Stimulated activated naive B cell treated with anti-CD40 and anti-IgM and Interleukin-4, amounts not matched to agents 10 μg/mL and 1 μg/mL and 100 μg/mL, for 72 hours (primary cell): ENCODE results near the gene CD99L2.
A peak's percentile ranks its signal among the peaks of the same experiment; 100 is the strongest.
"Not testable (repeated sequence)": the region's sequence is repeated elsewhere in the genome, so short reads cannot be mapped to it uniquely, and the experiment has no call there.

Source experiments
- ATAC-seq, 2 donors: fragments of 150-1000 bp; cut with Tn5 transposase; replicated peaks; 2 replicates each; pipeline ENCODE4 v1.10.0; 2021; ENCODE audit warnings: moderate library complexity in 1 of 2
- DNase-seq: peaks from one replicate; pipeline ENCODE4 v3.0.0; 2021
- H3K27ac Mint-ChIP-seq: one replicate; pipeline ENCODE4 v1.8.0; 2022; ENCODE audit warnings: mild to moderate bottlenecking, mixed read lengths
- H3K27me3 Mint-ChIP-seq, 2 donors: one replicate each; pipeline ENCODE4 v1.8.0; 2022; ENCODE audit warnings: mixed read lengths in 2 of 2
- H3K36me3 Mint-ChIP-seq, 2 donors: one replicate each; pipeline ENCODE4 v1.8.0; 2022; ENCODE audit warnings: mixed read lengths in 2 of 2, mild to moderate bottlenecking in 1 of 2
- H3K4me1 Mint-ChIP-seq, 2 donors: one replicate each; pipeline ENCODE4 v1.8.0; 2022; ENCODE audit warnings: mixed read lengths in 2 of 2, mild to moderate bottlenecking in 1 of 2
- H3K4me3 Mint-ChIP-seq, 2 donors: one replicate each; pipeline ENCODE4 v1.8.0; 2022; ENCODE audit warnings: mild to moderate bottlenecking in 2 of 2, mixed read lengths in 2 of 2, moderate library complexity in 1 of 2
- H3K9me3 Mint-ChIP-seq, 2 donors: one replicate each; pipeline ENCODE4 v1.8.0; 2022; ENCODE audit warnings: mixed read lengths in 2 of 2, mild to moderate bottlenecking in 1 of 2

Gene CD99L2

DNA sequence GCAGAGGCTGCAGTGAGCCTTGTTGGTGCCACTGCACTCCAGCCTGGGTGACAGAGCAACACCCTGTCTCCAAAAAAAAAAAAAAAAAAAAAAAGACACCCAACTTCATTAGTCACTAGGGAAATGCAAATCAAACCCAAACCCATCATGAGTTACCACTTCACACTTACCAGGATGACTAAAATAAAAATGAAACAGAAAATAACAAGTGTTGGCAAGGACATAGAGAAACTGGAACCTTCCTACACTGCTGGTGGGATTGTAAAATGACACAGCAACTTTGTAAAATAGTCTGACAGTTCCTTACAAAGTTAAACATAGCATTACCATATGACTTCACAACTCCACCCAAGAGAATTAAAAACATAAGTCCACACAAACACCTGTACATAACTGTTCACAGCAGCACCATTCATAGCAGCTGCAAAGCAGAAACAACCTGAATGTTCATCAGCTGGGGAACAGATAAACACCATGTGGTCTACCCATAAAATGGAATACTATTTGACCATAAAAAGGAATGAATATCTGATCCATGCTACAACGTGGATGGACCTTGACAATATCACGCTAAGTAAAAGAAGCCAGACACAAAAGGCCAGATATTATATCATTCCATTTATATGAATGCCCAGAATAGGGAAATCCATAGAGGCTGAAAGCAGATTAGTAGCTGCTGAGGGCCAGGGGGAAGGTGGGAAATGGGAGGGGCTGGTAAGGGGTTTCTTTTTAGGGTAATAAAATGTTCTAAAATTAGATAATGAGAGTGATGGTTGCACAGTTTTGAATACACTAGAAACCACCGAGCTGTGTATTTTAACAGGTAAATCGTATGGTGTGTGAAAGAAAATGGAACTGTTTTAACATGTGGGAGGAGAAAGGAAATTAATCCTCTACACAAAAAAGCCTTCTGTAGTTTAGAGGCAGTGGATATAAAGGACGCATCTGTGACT, 18.3 kb downstream of the CD99L2 start:
- peak; percentile 70 to 76 for ATAC-seq
- peaks cover 10 to 15% of the 10 kb centered on the region in 2 donors for H3K36me3 Mint-ChIP-seq
- peaks cover 10 to 34% of the 10 kb centered on the region in 2 donors for H3K4me1 Mint-ChIP-seq
- H3K4me3 Mint-ChIP-seq: no peak overlapping the region
- H3K27me3 Mint-ChIP-seq: no peaks in the 10 kb centered on the region
- no peak overlapping the region for H3K27ac Mint-ChIP-seq
- peaks cover 3 to 8% of the 10 kb centered on the region in 2 donors for H3K9me3 Mint-ChIP-seq
- DNase-seq: no peak

DNA sequence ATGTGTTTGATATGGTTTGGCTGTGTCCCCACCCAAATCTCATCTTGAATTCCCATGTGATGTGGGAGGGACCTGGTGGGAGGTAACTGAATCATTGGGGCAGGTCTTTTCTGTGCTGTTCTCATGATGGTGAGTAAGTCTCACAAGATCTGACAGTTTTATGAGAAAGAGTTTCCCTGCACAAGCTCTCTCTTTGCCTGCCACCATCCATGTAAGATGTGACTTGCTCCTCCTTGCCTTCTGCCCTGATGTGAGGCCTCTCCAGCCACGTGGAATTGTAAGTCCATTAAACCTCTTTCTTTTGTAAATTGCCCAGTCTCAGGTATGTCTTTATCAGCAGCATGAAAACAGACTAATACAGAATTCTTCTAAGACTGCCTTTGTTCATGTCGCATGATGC, 22.8 kb downstream of the CD99L2 start:
- H3K4me3 Mint-ChIP-seq, H3K27ac Mint-ChIP-seq, H3K27me3 Mint-ChIP-seq, DNase-seq, H3K9me3 Mint-ChIP-seq, ATAC-seq: not testable (repeated sequence)
- H3K4me1 Mint-ChIP-seq: peaks cover 20 to 62% of the 10 kb centered on the region in 2 donors
- peaks cover 14 to 15% of the 10 kb centered on the region in 2 donors for H3K36me3 Mint-ChIP-seq

DNA sequence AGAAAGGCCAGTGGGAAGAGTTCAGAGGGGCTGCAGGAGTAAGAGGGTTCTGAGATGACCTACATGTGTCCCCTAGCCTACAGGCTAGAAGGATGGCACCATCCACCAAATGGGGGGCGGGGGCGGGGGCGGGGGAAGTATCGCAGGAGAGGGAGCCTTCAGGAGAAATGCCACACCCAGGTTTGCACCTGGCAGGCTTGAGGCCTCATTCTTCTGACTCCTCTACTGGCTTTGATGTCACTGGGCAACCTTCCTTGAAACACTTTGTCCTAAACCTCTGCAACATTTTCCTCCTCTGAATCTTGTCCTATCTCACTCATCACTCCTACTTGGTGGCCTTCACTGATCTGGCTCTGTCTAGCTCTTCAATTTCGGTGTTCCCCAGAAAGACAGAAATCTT, 24.0 kb downstream of the CD99L2 start:
- Mint-ChIP-seq H3K36me3 (peaks cover 11 to 14% of the 10 kb centered on the region in 2 donors), H3K27me3 (no peaks in the 10 kb centered on the region), H3K4me1 (peaks cover 18 to 58% of the 10 kb centered on the region in 2 donors), H3K27ac (no peak overlapping the region), H3K4me3 (no peak overlapping the region), H3K9me3 (peaks cover 3 to 8% of the 10 kb centered on the region in 2 donors)
- no peak for ATAC-seq
- DNase-seq: no peak

- ATAC-seq (peak; percentile 33 to 73), DNase-seq (no peak)
- H3K4me3 Mint-ChIP-seq: no peak overlapping the region
- peaks cover 11% of the 10 kb centered on the region in 2 donors for H3K36me3 Mint-ChIP-seq
- peaks cover 3 to 8% of the 10 kb centered on the region in 2 donors for H3K9me3 Mint-ChIP-seq
- peaks cover 22 to 58% of the 10 kb centered on the region in 2 donors for H3K4me1 Mint-ChIP-seq
- no peak overlapping the region for H3K27ac Mint-ChIP-seq
- H3K27me3 Mint-ChIP-seq: no peaks in the 10 kb centered on the region
Measured at GRCh38 chrX:150873616-150874015, 24.9 kb downstream of the CD99L2 start.

DNA sequence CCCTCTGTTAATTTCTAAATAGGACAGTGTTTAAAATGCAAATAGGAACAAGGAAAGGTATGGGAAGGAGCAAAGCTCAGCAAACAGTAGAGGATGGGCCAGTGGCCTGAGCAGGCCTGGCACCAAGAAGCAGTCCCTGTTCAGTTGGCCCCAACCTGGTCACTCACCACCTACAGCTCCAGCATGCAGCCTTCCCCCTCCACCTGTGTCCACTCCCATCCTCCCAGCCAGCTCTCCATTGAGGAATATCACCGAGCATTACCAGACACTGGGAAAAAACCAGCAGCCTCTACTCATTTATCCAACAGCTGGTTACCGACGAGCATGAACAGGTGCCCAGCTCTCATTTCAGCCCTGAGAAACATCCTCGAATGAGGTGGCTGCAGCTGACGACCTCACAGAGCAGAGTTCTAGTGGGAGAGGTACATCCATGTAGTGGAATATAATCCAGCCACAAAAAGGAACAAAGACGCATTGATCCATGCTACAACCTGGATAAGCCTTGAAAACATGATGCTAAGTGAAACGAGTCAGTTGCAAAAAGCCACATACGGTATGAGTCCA, 25.6 kb downstream of the CD99L2 start:
- Mint-ChIP-seq H3K4me1 (peaks cover 22 to 58% of the 10 kb centered on the region in 2 donors), H3K36me3 (peaks cover 11% of the 10 kb centered on the region in 2 donors), H3K9me3 (peaks cover 3 to 8% of the 10 kb centered on the region in 2 donors), H3K27me3 (no peaks in the 10 kb centered on the region), H3K27ac (no peak overlapping the region), H3K4me3 (no peak overlapping the region)
- ATAC-seq (no peak), DNase-seq (no peak)

GRCh38 chrX:150871341-150871811, 27.1 kb downstream of the CD99L2 start:
- no peak overlapping the region for H3K4me3 Mint-ChIP-seq
- peaks cover 3 to 8% of the 10 kb centered on the region in 2 donors for H3K9me3 Mint-ChIP-seq
- DNase-seq (no peak), ATAC-seq (no peak)
- peaks cover 10 to 11% of the 10 kb centered on the region in 2 donors for H3K36me3 Mint-ChIP-seq
- peaks cover 22 to 58% of the 10 kb centered on the region in 2 donors for H3K4me1 Mint-ChIP-seq
- H3K27ac Mint-ChIP-seq: no peak overlapping the region
- H3K27me3 Mint-ChIP-seq: no peaks in the 10 kb centered on the region

DNA sequence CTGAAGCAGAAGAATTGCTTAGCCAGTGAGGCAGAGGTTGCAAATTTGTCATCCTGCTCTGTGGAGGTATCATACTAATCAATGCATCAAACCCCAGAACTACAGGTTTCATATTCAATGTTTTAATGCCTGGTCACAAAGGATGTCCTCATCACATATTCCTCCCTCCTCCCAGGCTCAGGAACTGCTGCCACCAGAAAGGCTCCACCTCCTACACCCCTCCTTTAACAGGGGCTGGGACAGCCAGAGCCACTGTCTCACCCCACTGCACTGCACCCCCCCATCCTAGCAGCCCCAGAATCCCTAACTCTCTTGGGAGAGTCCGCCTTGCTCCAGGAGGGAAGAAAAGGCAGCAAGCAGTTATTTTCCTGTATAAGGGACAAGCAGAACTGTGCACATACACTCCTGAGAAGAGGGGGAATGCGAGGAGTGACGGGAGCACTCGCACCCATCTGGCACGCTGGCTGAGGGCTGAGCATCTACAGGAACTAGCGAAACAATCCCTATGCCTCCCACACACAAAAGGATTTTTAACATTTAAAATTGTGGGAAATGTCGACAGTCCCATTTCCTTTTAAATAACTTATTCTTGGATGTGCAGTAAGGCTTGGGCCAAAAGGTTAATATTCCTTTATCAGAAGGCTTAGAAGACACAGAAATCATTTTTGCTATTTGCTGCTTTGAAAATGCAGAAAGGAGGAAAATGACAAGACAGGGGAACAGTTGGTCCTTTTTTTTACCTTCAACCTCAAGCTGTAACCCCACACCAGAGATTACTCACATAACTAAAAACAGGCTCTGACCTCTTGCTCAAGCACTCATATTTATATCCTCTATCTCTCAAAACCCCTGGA, 27.8 kb downstream of the CD99L2 start:
- H3K9me3 Mint-ChIP-seq: peaks cover 1 to 6% of the 10 kb centered on the region in 2 donors
- no peak overlapping the region for H3K4me3 Mint-ChIP-seq
- H3K27ac Mint-ChIP-seq: no peak overlapping the region
- DNase-seq (no peak), ATAC-seq (no peak)
- H3K27me3 Mint-ChIP-seq: no peaks in the 10 kb centered on the region
- H3K36me3 Mint-ChIP-seq: peaks cover 6% of the 10 kb centered on the region in 2 donors
- H3K4me1 Mint-ChIP-seq: peaks cover 22 to 55% of the 10 kb centered on the region in 2 donors

DNA sequence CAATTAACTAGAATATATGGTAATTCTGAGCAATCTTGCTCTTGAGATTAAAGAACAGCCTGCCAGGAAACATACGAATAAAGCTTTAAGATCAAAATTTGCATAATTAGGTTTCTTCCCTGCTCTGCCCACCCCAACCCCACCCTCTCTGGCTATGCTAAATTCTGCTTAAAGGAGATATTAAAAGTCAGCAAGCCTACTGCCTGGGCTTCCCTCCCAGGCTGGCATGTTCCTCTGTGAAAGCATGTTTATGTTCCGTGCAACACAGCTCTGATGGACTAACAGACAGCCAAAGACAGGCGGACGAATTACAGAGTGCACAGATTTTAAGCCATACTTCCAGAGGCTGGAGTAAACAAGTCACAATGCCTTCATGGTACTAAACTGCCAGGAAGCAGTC, 28.4 kb downstream of the CD99L2 start:
- Mint-ChIP-seq H3K27ac (no peak overlapping the region), H3K4me1 (peaks cover 22 to 51% of the 10 kb centered on the region in 2 donors), H3K9me3 (peaks cover 0 to 3% of the 10 kb centered on the region in 2 donors), H3K27me3 (no peaks in the 10 kb centered on the region), H3K4me3 (no peak overlapping the region), H3K36me3 (peaks cover 3 to 8% of the 10 kb centered on the region in 2 donors)
- DNase-seq: no peak
- no peak for ATAC-seq

- Mint-ChIP-seq H3K9me3 (peaks cover 0 to 3% of the 10 kb centered on the region in 2 donors), H3K4me3 (no peak overlapping the region), H3K27me3 (no peaks in the 10 kb centered on the region), H3K27ac (peak overlapping the region; percentile 22), H3K4me1 (peaks cover 18 to 45% of the 10 kb centered on the region in 2 donors), H3K36me3 (peaks cover 3 to 9% of the 10 kb centered on the region in 2 donors)
- DNase-seq (no peak), ATAC-seq (peak in 1 of 2 donors; percentile 46)
Measured at GRCh38 chrX:150869450-150869849, 29.0 kb downstream of the CD99L2 start.

- peaks cover 3 to 9% of the 10 kb centered on the region in 2 donors for H3K36me3 Mint-ChIP-seq
- H3K27ac Mint-ChIP-seq: no peak overlapping the region
- H3K4me1 Mint-ChIP-seq: peaks cover 12 to 37% of the 10 kb centered on the region in 2 donors
- ATAC-seq (no peak), DNase-seq (no peak)
- H3K4me3 Mint-ChIP-seq: no peak overlapping the region
- H3K27me3 Mint-ChIP-seq: no peaks in the 10 kb centered on the region
- peaks cover 0 to 3% of the 10 kb centered on the region in 2 donors for H3K9me3 Mint-ChIP-seq
Measured at GRCh38 chrX:150868625-150869024, 29.8 kb downstream of the CD99L2 start.

- DNase-seq (no peak), ATAC-seq (no peak)
- H3K27ac Mint-ChIP-seq: no peak overlapping the region
- H3K4me1 Mint-ChIP-seq: peaks cover under 1 to 2% of the 10 kb centered on the region in 2 donors
- no peaks in the 10 kb centered on the region for H3K27me3 Mint-ChIP-seq
- H3K9me3 Mint-ChIP-seq: peaks cover 0 to 8% of the 10 kb centered on the region in 2 donors
- H3K4me3 Mint-ChIP-seq: no peak overlapping the region
- peaks cover 7 to 12% of the 10 kb centered on the region in 2 donors for H3K36me3 Mint-ChIP-seq
Measured at GRCh38 chrX:150864127-150864526, 34.3 kb downstream of the CD99L2 start.

GRCh38 chrX:150863191-150863590, 35.3 kb downstream of the CD99L2 start:
- peaks cover 12 to 19% of the 10 kb centered on the region in 2 donors for H3K36me3 Mint-ChIP-seq
- no peaks in the 10 kb centered on the region for H3K27me3 Mint-ChIP-seq
- peaks cover 3 to 15% of the 10 kb centered on the region in 2 donors for H3K9me3 Mint-ChIP-seq

DNA sequence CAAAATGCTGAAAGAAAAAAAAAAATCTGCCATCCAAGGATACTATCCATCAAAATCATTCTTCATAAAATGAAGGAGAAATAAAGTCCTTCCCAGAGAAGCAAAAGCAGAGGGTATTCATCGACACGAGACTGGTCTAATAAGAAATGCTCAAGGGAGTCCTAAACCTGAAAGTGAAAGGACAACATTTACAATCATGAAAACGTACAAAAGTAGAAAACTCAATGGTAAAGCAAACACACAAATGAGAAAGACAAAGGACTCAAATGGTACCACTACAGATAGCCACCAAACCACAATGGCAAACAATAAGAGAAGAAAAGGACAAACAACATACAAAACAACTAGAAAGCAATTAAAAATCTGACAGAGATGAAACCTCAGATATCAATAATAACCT, 41.0 kb downstream of the CD99L2 start:
- no peak for DNase-seq
- no peaks in the 10 kb centered on the region for H3K27me3 Mint-ChIP-seq

More at GRCh38 chrX:150863191-150863590, 35.3 kb downstream of the CD99L2 start:
- Mint-ChIP-seq H3K27ac (no peak overlapping the region), H3K4me1 (no peaks in the 10 kb centered on the region), H3K4me3 (no peak overlapping the region)
- ATAC-seq (no peak), DNase-seq (no peak)

GRCh38 chrX:150856785-150857184, 41.7 kb downstream of the CD99L2 start:
- H3K4me3 Mint-ChIP-seq: no peak overlapping the region
- H3K9me3 Mint-ChIP-seq: peaks cover 12 to 34% of the 10 kb centered on the region in 2 donors
- peaks cover 2 to 4% of the 10 kb centered on the region in 2 donors for H3K4me1 Mint-ChIP-seq
- DNase-seq: no peak
- no peak for ATAC-seq
- no peak overlapping the region for H3K27ac Mint-ChIP-seq
- no peaks in the 10 kb centered on the region for H3K27me3 Mint-ChIP-seq
- peaks cover 30 to 47% of the 10 kb centered on the region in 2 donors for H3K36me3 Mint-ChIP-seq

More for the DNA sequence above, 41.0 kb downstream of the CD99L2 start:
- no peak for ATAC-seq
- Mint-ChIP-seq H3K36me3 (peaks cover 27 to 44% of the 10 kb centered on the region in 2 donors), H3K4me1 (peaks cover 2 to 4% of the 10 kb centered on the region in 2 donors), H3K4me3 (no peak overlapping the region), H3K9me3 (peaks cover 12 to 34% of the 10 kb centered on the region in 2 donors), H3K27ac (no peak overlapping the region)
